ENCODE data around the gene SARDH. TPM values are rescaled to one million over a fixed set of nuclear protein-coding genes. Genes with fewer than 3 reads are reported as not detected.

The SARDH gene
- total and polyA plus RNA-seq, 9 of the 15 experiments (the other 6 are each of a cell fraction or from before 2014, with no cell fraction given): 0.14 TPM; not detected in 8

- H3K4me1 ChIP-seq (replicated peaks in 1 of 2; ENCODE audit: control insufficient read depth in 2 of 2, insufficient read depth in 2 of 2, low read length in 2 of 2): peaks cover 0 to 8% of the 10 kb centered on the region in 2 experiments; a peak in 3 of 5 replicates
- H3K9ac ChIP-seq (ENCODE audit: insufficient read depth in 1 of 2, low read depth in 2 of 2, low read length in 2 of 2): no peak overlapping the region
- ChIA-PET POLR2A (interaction anchor here (0.6 to 1.2 kb wide), 2 partner anchors 14 to 238 kb away, joined by 3 read pairs; no protein-coding TSS in a partner anchor), CTCF (ENCODE audit: low intra/inter-chr PET ratio) (no interaction called here)
- H4K20me1 ChIP-seq (replicated peaks; ENCODE audit: control insufficient read depth, insufficient read depth, low read length): peaks cover 2% of the 10 kb centered on the region; the same call in 1 of the 2 replicates
- no TSS peak for BruUV-seq (replicated peaks)
- H3K4me3 ChIP-seq: no peak overlapping the region
- in situ Hi-C loops (cut with MboI): no loop called here
- intact Hi-C loops (cut with micrococcal nuclease): no loop called here
- H2AFZ ChIP-seq (ENCODE audit: low read depth, low read length): no peak overlapping the region
- H3K27me3 ChIP-seq (ENCODE audit: control insufficient read depth in 2 of 2, insufficient read depth in 2 of 2, low read length in 2 of 2): peaks cover 0 to 76% of the 10 kb centered on the region in 2 experiments; a peak in 3 of 5 replicates
- no peaks in the 10 kb centered on the region for H3K79me2 ChIP-seq (ENCODE audit: control insufficient read depth, insufficient read depth, low read length)
- no peak for TF ChIP-seq E2F6 (IDR thresholded peaks at IDR 0.05; ENCODE audit: borderline replicate concordance in 1 of 2, extremely low read depth in 1 of 2, insufficient read depth in 1 of 2, insufficient read length in 1 of 2, low read depth in 1 of 2, low read length in 1 of 2, poor library complexity in 1 of 2, severe bottlenecking in 1 of 2)
- no peak for TF ChIP-seq BRD9 (IDR thresholded peaks at IDR 0.05; ENCODE audit: low read depth, partially characterized antibody)
- TF ChIP-seq, protein P1, sequence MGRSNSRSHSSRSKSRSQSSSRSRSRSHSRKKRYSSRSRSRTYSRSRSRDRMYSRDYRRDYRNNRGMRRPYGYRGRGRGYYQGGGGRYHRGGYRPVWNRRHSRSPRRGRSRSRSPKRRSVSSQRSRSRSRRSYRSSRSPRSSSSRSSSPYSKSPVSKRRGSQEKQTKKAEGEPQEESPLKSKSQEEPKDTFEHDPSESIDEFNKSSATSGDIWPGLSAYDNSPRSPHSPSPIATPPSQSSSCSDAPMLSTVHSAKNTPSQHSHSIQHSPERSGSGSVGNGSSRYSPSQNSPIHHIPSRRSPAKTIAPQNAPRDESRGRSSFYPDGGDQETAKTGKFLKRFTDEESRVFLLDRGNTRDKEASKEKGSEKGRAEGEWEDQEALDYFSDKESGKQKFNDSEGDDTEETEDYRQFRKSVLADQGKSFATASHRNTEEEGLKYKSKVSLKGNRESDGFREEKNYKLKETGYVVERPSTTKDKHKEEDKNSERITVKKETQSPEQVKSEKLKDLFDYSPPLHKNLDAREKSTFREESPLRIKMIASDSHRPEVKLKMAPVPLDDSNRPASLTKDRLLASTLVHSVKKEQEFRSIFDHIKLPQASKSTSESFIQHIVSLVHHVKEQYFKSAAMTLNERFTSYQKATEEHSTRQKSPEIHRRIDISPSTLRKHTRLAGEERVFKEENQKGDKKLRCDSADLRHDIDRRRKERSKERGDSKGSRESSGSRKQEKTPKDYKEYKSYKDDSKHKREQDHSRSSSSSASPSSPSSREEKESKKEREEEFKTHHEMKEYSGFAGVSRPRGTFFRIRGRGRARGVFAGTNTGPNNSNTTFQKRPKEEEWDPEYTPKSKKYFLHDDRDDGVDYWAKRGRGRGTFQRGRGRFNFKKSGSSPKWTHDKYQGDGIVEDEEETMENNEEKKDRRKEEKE (IDR thresholded peaks at IDR 0.05; ENCODE audit: borderline replicate concordance in 1 of 2, control insufficient read depth in 1 of 2, low read depth in 2 of 2, low read length in 1 of 2): no peak
- ATAC-seq (no peak), DNase-seq (ENCODE audit: extremely low read depth in 1 of 4, low spot score in 3 of 4) (no peak), FAIRE-seq (no peak)
- no peak overlapping the region for H3K4me2 ChIP-seq (ENCODE audit: insufficient read depth, low read length)
- H3K36me3 ChIP-seq (ENCODE audit: control insufficient read depth, insufficient read depth, low read length): no peaks in the 10 kb centered on the region
- no peaks in the 10 kb centered on the region for H3K9me3 ChIP-seq (replicated peaks; ENCODE audit: control insufficient read depth, insufficient read depth, low read depth, low read length)
- no peak overlapping the region for H3K27ac ChIP-seq (ENCODE audit: extremely low read depth, low read depth, low read length)
- H3K9me1 ChIP-seq (ENCODE audit: control insufficient read depth, insufficient read depth, low read length): no peaks in the 10 kb centered on the region
- WGBS (ENCODE audit: insufficient coverage, low coverage, missing lambda C conversion rate): under 1% methylated on average over 22 of the region's 24 CpGs
Measured at GRCh38 chr9:133634081-133634691, 104.0 kb downstream of the SARDH start.
